ENCODE results near the gene MRGPRG. TPM values are rescaled to one million over a fixed set of nuclear protein-coding genes. Genes with fewer than 3 reads are reported as not detected.

MRGPRG gene
- total RNA-seq, 1 experiment from 2014 or later, result not detected

DNA sequence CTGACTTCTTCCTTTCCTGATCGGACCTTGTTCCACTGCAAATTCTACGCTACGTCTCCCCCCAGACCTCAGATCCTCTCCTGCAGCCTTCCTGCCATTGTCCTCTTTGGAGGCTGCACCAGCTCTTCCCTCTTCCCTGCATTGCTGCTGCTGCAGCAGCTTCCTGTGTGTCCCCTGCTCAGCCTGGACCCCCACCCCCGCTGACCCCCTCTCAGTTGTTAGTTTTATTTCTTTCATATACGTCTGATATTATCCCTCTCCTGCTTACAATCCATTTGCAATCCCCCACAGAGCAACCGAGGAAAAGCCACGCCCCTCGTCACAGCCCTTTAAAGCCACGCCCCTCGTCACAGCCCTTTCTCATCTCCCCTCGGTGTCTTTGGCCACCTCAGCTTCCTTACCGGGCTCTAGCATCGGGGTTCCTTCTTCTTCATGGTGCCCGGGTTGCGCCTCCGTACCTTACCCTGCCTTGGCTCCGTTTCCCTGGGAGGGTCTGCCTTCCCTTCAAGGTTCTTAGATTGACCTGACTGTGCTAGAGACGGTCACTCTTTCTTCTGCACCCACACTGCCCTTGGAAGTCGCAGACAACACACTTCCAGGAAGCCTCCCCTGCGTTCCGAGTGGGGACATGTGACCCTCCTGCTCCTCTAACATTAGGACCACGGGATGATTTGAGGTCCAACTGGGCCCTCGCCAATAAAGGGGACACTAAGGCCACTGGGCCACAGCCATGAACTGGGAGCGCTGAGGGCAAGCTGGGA is 4.8 kb downstream of the MRGPRG start:
- peaks cover 11% of the 10 kb centered on the region for H3K4me1 ChIP-seq (ENCODE audit: control insufficient read depth, insufficient read depth, low read length)
- DNase-seq (ENCODE audit: low read depth, low spot score) (no peak), ATAC-seq (no peak)
- no peaks in the 10 kb centered on the region for H3K36me3 ChIP-seq (ENCODE audit: control insufficient read depth, insufficient read depth, low read length)
- intact Hi-C loops (cut with micrococcal nuclease; ENCODE audit: unreplicated experiment), result no loop called here
- no peak overlapping the region for H3K4me3 ChIP-seq (ENCODE audit: low read depth in 2 of 2, low read length in 2 of 2)
- H3K27me3 ChIP-seq (ENCODE audit: control insufficient read depth, insufficient read depth, low read length), result peaks cover 28% of the 10 kb centered on the region
- no peaks in the 10 kb centered on the region for H3K9me3 ChIP-seq (ENCODE audit: control insufficient read depth, insufficient read depth, low read depth, low read length)
- ChIA-PET POLR2A (no interaction called here), CTCF (interaction anchor here (1.1 kb wide), 1 partner anchor 52 kb away, joined by 3 read pairs; no protein-coding TSS in a partner anchor)
- no peak for TF ChIP-seq SIN3A (IDR thresholded peaks at IDR 0.05; ENCODE audit: borderline replicate concordance, insufficient read depth, low read depth, low read length)
- no peak for TF ChIP-seq POLR2AphosphoS5 (IDR thresholded peaks at IDR 0.05; ENCODE audit: low read depth, low read length)
- TF ChIP-seq TCF7L2 (IDR thresholded peaks at IDR 0.05; ENCODE audit: low read depth, low read length), result no peak
- TF ChIP-seq, protein P1, sequence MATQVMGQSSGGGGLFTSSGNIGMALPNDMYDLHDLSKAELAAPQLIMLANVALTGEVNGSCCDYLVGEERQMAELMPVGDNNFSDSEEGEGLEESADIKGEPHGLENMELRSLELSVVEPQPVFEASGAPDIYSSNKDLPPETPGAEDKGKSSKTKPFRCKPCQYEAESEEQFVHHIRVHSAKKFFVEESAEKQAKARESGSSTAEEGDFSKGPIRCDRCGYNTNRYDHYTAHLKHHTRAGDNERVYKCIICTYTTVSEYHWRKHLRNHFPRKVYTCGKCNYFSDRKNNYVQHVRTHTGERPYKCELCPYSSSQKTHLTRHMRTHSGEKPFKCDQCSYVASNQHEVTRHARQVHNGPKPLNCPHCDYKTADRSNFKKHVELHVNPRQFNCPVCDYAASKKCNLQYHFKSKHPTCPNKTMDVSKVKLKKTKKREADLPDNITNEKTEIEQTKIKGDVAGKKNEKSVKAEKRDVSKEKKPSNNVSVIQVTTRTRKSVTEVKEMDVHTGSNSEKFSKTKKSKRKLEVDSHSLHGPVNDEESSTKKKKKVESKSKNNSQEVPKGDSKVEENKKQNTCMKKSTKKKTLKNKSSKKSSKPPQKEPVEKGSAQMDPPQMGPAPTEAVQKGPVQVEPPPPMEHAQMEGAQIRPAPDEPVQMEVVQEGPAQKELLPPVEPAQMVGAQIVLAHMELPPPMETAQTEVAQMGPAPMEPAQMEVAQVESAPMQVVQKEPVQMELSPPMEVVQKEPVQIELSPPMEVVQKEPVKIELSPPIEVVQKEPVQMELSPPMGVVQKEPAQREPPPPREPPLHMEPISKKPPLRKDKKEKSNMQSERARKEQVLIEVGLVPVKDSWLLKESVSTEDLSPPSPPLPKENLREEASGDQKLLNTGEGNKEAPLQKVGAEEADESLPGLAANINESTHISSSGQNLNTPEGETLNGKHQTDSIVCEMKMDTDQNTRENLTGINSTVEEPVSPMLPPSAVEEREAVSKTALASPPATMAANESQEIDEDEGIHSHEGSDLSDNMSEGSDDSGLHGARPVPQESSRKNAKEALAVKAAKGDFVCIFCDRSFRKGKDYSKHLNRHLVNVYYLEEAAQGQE (IDR thresholded peaks at IDR 0.05; ENCODE audit: insufficient read depth in 1 of 2, low read depth in 2 of 2, low read length in 1 of 2), result no peak
- TF ChIP-seq, protein P2, sequence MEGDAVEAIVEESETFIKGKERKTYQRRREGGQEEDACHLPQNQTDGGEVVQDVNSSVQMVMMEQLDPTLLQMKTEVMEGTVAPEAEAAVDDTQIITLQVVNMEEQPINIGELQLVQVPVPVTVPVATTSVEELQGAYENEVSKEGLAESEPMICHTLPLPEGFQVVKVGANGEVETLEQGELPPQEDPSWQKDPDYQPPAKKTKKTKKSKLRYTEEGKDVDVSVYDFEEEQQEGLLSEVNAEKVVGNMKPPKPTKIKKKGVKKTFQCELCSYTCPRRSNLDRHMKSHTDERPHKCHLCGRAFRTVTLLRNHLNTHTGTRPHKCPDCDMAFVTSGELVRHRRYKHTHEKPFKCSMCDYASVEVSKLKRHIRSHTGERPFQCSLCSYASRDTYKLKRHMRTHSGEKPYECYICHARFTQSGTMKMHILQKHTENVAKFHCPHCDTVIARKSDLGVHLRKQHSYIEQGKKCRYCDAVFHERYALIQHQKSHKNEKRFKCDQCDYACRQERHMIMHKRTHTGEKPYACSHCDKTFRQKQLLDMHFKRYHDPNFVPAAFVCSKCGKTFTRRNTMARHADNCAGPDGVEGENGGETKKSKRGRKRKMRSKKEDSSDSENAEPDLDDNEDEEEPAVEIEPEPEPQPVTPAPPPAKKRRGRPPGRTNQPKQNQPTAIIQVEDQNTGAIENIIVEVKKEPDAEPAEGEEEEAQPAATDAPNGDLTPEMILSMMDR (IDR thresholded peaks at IDR 0.05), result no peak
- BruUV-seq (replicated peaks), result no TSS peak
- no peak overlapping the region for H3K27ac ChIP-seq (ENCODE audit: low read length)
- in situ Hi-C loops (cut with HindIII; ENCODE audit: low pct_unique_long_range_greater_than_20kb, low sequenced_read_pairs), result no loop called here

DNA sequence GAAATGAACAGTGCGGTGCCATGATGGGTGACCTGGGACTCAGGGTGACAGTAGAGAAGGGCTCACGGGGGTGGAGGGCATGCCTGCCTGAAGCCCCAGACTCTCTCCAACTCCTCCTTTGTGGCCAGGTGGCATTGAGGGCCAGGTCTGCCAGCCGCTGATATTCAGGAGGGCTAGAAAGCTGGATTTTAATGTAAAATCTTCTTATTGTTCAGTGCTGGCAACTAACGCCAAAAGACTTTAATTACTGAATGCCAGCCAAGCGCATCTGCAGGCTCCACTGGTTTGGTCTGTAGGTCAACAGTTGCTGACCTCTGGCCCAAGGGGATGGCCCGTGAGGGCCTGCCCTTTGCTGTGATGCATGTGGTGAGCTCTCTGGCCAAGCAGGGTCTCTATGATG is 10.3 kb downstream of the MRGPRG start:
- no peak for ATAC-seq

More for the DNA sequence above, 10.3 kb downstream of the MRGPRG start:
- Histone ChIP-seq H3K27me3 (ENCODE audit: control insufficient read depth, insufficient read depth, low read length) (peaks cover 12% of the 10 kb centered on the region), H3K9me3 (ENCODE audit: control insufficient read depth, insufficient read depth, low read depth, low read length) (no peaks in the 10 kb centered on the region), H3K27ac (ENCODE audit: low read length) (no peak overlapping the region), H3K36me3 (ENCODE audit: control insufficient read depth, insufficient read depth, low read length) (no peaks in the 10 kb centered on the region), H3K4me1 (ENCODE audit: control insufficient read depth, insufficient read depth, low read length) (no peaks in the 10 kb centered on the region; the same call in 1 of the 2 replicates), H3K4me3 (ENCODE audit: low read depth in 2 of 2, low read length in 2 of 2) (no peak overlapping the region)
- in situ Hi-C loops (cut with HindIII; ENCODE audit: low pct_unique_long_range_greater_than_20kb, low sequenced_read_pairs) (no loop called here), intact Hi-C loops (cut with micrococcal nuclease; ENCODE audit: unreplicated experiment) (no loop called here)
- CTCF ChIA-PET, result interaction anchor here (0.5 kb wide), 1 partner anchor 135 kb away, joined by 6 read pairs; no protein-coding TSS in a partner anchor
- DNase-seq (ENCODE audit: low read depth, low spot score), result no peak
- POLR2A ChIA-PET, result no interaction called here
- TF ChIP-seq SIN3A (IDR thresholded peaks at IDR 0.05; ENCODE audit: borderline replicate concordance, insufficient read depth, low read depth, low read length) (no peak), TCF7L2 (IDR thresholded peaks at IDR 0.05; ENCODE audit: low read depth, low read length) (no peak)
- TF ChIP-seq, protein P1 (IDR thresholded peaks at IDR 0.05; ENCODE audit: insufficient read depth in 1 of 2, low read depth in 2 of 2, low read length in 1 of 2), result no peak
- no TSS peak for BruUV-seq (replicated peaks)

Measured in Panc1 (cell line).